Measurements from ENCODE around the gene TMEM170A.

The TMEM170A gene, protein sequence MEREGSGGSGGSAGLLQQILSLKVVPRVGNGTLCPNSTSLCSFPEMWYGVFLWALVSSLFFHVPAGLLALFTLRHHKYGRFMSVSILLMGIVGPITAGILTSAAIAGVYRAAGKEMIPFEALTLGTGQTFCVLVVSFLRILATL

DNA sequence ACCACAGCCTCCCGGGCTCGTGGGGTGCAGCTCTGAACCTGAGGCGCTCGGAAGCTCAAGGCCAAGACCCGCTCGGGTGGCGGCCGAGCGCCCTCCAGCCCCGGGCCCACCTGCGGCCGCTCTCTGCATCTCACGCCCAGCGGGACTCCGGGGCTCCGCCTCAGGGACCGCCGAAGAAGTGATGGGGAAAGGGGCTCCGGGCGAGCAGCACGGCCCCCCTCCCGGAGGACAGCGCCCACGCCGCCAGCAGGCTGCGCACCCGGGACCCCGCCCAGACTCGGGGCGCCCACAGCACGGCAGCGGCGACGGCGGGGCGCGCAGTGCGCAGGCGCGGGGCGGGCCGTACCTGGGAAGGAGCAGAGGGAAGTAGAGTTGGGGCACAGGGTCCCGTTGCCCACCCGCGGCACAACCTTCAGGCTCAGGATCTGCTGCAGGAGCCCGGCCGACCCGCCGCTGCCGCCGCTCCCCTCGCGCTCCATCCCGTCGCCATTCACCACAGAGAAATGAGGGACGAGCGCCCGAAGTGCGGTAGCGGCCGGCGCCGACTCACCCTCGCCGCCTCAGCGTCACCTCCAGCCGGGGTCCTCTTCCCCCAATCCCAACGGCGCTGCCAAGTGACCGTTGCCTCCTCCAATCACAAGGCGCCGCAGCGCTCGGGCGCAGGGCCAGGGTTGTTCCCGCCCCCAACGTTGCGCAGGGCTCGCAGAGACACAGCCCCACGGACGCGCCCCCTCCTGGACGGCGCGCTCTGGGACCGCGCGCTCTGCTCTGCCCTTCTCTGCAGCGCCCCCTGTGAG lies at the start of gene TMEM170A:
Gene TMEM170A (minus strand): TSS at position 568 of the 797 bp plus-strand sequence. CDS start 89 bp downstream, at position 479.
- Histone ChIP-seq H3K4me2 (ENCODE audit: low read length) (peak within 1 kb of the TSS; percentile 84), H3K36me3 (ENCODE audit: control insufficient read depth, insufficient read depth, low read length) (no peaks in the 10 kb centered on the region), H3K27me3 (ENCODE audit: control insufficient read depth, insufficient read depth, low read length) (no peaks in the 10 kb centered on the region), H3K79me2 (peaks cover 20% of the 10 kb centered on the region), H3K27ac (peak within 1 kb of the TSS; percentile 72), H3K9me3 (ENCODE audit: control insufficient read depth, low read length) (no peaks in the 10 kb centered on the region), H3K4me3 (ENCODE audit: low read depth, low read length) (peak within 1 kb of the TSS; percentile 83), H2AFZ (peak within 1 kb of the TSS; percentile 74), H3K4me1 (no peaks in the 10 kb centered on the region), H3K9ac (peak within 1 kb of the TSS; percentile 42)
- TF ChIP-seq, protein P1, sequence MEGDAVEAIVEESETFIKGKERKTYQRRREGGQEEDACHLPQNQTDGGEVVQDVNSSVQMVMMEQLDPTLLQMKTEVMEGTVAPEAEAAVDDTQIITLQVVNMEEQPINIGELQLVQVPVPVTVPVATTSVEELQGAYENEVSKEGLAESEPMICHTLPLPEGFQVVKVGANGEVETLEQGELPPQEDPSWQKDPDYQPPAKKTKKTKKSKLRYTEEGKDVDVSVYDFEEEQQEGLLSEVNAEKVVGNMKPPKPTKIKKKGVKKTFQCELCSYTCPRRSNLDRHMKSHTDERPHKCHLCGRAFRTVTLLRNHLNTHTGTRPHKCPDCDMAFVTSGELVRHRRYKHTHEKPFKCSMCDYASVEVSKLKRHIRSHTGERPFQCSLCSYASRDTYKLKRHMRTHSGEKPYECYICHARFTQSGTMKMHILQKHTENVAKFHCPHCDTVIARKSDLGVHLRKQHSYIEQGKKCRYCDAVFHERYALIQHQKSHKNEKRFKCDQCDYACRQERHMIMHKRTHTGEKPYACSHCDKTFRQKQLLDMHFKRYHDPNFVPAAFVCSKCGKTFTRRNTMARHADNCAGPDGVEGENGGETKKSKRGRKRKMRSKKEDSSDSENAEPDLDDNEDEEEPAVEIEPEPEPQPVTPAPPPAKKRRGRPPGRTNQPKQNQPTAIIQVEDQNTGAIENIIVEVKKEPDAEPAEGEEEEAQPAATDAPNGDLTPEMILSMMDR (IDR thresholded peaks at IDR 0.05) = peak; percentile 100

DNA sequence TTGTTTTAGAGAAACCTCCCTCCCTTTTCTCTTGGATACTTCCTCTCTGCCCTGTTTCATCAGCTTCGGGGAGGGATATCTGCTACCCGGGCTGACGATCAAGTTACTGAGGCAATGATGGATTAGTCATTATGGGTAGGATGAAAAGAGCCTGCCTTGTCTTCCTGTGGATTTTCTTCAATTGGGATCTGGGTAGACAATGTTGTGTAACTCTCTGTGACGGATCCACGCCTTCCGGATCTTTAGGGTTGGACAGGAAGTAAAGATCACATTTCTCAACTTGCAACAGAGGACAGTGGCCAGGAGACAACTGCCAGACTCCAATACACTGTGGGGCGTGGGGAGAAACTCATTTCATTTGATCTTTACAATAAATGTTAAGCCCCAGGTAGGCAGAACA lies 42.1 kb upstream of the TMEM170A start:
- Histone ChIP-seq H3K27ac (no peak overlapping the region), H3K4me2 (ENCODE audit: low read length) (no peak overlapping the region), H3K27me3 (ENCODE audit: control insufficient read depth, insufficient read depth, low read length) (no peaks in the 10 kb centered on the region), H3K4me3 (ENCODE audit: low read depth, low read length) (no peak overlapping the region), H3K9me3 (ENCODE audit: control insufficient read depth, low read length) (no peaks in the 10 kb centered on the region), H3K36me3 (ENCODE audit: control insufficient read depth, insufficient read depth, low read length) (no peaks in the 10 kb centered on the region), H2AFZ (no peak overlapping the region), H3K79me2 (no peaks in the 10 kb centered on the region), H3K9ac (no peak overlapping the region), H3K4me1 (no peaks in the 10 kb centered on the region)
- TF ChIP-seq, protein P1 (IDR thresholded peaks at IDR 0.05) = no peak

DNA sequence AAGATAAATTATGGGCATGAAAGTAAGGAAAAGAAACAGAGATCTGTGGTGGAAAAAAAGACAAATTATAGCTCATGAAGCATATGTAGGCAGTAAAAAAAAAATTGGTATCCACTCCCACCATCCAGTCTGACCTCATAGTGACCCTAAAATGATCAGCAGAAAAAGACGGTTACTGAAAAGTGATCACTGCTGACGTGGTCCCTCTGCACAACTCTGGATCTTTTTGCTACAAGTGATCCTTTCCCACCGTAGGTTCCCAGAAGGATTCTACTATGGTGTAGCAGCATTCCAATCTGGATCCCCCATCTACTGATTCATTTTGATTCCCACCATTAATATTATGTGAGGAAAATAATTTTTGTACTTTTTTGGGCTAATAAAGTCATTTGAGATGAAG lies 41.6 kb upstream of the TMEM170A start:
- no peaks in the 10 kb centered on the region for H3K27me3 ChIP-seq (ENCODE audit: control insufficient read depth, insufficient read depth, low read length)
- H3K27ac ChIP-seq = no peak overlapping the region

DNA sequence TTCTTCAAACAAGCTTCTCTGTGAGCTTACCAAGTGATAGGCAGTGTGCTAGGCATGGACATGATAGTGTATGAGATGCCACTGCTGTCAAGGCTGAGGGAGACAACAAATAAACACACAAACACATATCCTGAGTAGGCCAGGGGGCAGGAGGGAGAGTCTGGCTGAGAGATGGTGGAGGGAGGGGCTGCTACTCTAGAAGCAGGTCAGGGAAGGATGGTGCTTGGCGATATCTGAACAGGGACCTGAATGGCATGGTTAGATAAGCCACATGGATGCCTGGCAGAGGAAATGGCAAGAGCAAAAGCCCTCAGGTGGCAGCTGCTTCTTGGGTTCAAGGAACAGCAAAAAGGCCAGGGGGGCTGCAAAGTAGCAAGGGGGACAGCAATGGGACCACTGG lies 39.3 kb upstream of the TMEM170A start:
- Histone ChIP-seq H3K4me2 (ENCODE audit: low read length) (no peak overlapping the region), H3K9me3 (ENCODE audit: control insufficient read depth, low read length) (no peaks in the 10 kb centered on the region), H3K4me3 (ENCODE audit: low read depth, low read length) (no peak overlapping the region), H3K27me3 (ENCODE audit: control insufficient read depth, insufficient read depth, low read length) (no peaks in the 10 kb centered on the region), H2AFZ (no peak overlapping the region), H3K27ac (no peak overlapping the region), H3K4me1 (no peaks in the 10 kb centered on the region), H3K36me3 (ENCODE audit: control insufficient read depth, insufficient read depth, low read length) (no peaks in the 10 kb centered on the region), H3K79me2 (no peaks in the 10 kb centered on the region), H3K9ac (no peak overlapping the region)
- TF ChIP-seq, protein P1 (IDR thresholded peaks at IDR 0.05) = no peak

More for the DNA sequence above, 41.6 kb upstream of the TMEM170A start:
- no peaks in the 10 kb centered on the region for H3K4me1 ChIP-seq
- H3K36me3 ChIP-seq (ENCODE audit: control insufficient read depth, insufficient read depth, low read length) = no peaks in the 10 kb centered on the region
- no peak overlapping the region for H3K9ac ChIP-seq
- no peak overlapping the region for H3K4me3 ChIP-seq (ENCODE audit: low read depth, low read length)
- no peak overlapping the region for H3K4me2 ChIP-seq (ENCODE audit: low read length)
- TF ChIP-seq, protein P1 (IDR thresholded peaks at IDR 0.05) = no peak
- H3K79me2 ChIP-seq = no peaks in the 10 kb centered on the region
- no peak overlapping the region for H2AFZ ChIP-seq
- no peaks in the 10 kb centered on the region for H3K9me3 ChIP-seq (ENCODE audit: control insufficient read depth, low read length)
